ENCODE results near the gene LYSMD4. TPM values are rescaled to one million over a fixed set of nuclear protein-coding genes. Genes with fewer than 3 reads are reported as not detected.

Gene LYSMD4
- total RNA-seq, 1 donor from 2014 or later: 16.4 TPM

GRCh38 chr15:99721896-99722295 is 11.3 kb downstream of the LYSMD4 start:
- Mint-ChIP-seq H3K27me3 (ENCODE audit: low read depth) (no peaks in the 10 kb centered on the region), H3K4me3 (no peak overlapping the region), H3K4me1 (no peaks in the 10 kb centered on the region), H3K36me3 (ENCODE audit: low read depth) (peaks cover 51% of the 10 kb centered on the region), H3K27ac (ENCODE audit: unreplicated experiment) (no peak overlapping the region), H3K9me3 (peaks cover 7% of the 10 kb centered on the region)
- TF ChIP-seq, protein P1, sequence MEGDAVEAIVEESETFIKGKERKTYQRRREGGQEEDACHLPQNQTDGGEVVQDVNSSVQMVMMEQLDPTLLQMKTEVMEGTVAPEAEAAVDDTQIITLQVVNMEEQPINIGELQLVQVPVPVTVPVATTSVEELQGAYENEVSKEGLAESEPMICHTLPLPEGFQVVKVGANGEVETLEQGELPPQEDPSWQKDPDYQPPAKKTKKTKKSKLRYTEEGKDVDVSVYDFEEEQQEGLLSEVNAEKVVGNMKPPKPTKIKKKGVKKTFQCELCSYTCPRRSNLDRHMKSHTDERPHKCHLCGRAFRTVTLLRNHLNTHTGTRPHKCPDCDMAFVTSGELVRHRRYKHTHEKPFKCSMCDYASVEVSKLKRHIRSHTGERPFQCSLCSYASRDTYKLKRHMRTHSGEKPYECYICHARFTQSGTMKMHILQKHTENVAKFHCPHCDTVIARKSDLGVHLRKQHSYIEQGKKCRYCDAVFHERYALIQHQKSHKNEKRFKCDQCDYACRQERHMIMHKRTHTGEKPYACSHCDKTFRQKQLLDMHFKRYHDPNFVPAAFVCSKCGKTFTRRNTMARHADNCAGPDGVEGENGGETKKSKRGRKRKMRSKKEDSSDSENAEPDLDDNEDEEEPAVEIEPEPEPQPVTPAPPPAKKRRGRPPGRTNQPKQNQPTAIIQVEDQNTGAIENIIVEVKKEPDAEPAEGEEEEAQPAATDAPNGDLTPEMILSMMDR (conservative IDR thresholded peaks at IDR 0.05): no peak
- no peak for DNase-seq (ENCODE audit: low read depth, low spot score)

DNA sequence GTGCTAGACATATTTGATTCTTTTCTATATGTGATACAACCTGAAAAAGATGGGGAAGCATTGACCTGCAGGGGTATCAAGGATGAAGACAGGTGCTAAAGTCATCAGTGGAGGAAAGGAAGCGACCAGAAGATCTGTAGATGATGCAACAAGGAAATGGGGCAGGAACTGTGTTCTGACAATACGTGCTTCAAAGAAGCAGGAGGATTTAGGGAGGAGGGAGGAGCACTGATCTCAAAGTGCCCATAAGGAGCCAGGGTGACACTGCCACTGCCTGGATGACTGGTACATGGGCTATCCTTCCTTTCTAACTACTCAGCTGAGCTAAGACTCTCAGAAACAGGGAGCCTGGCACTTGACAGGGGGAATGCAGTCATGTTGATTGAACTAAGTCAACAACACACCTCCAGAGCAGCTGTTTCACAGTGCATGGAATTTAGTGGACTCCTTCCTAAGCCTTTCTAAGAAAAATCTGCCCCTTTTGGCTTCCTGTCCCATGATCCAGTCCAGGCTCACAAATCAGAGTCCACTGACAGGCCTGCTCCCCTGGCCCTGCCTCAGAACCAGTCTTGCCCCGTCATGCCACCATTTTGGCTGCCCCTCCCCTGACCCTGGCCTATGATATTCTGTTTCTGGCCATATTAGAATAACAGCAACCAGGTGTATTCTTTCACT is 12.0 kb downstream of the LYSMD4 start:
- TF ChIP-seq, protein P1 (conservative IDR thresholded peaks at IDR 0.05): no peak
- Mint-ChIP-seq H3K9me3 (peaks cover 7% of the 10 kb centered on the region), H3K36me3 (ENCODE audit: low read depth) (peaks cover 46% of the 10 kb centered on the region), H3K27me3 (ENCODE audit: low read depth) (no peaks in the 10 kb centered on the region), H3K27ac (ENCODE audit: unreplicated experiment) (no peak overlapping the region), H3K4me3 (no peak overlapping the region), H3K4me1 (no peaks in the 10 kb centered on the region)
- no peak for DNase-seq (ENCODE audit: low read depth, low spot score)

DNA sequence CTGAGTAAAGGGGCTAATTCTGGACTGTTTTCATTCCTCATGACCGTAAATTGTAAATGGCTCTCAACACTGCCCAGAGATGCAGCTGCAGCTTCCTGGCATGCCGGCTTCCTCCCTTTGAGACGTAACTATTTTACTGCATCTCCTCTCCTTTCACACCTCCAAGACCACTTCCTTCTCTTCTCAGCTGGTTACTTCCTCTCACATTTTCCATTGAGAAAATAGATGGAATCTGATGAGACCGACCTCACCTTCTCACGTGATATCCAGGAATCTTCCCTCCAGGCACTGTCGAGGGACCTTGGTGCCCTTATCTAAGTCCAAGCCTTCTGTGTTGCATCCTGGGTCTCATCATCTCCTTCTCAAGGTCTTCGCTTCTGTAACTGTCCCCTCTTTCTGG is 12.7 kb downstream of the LYSMD4 start:
- Mint-ChIP-seq H3K36me3 (ENCODE audit: low read depth) (peaks cover 46% of the 10 kb centered on the region), H3K9me3 (peaks cover 7% of the 10 kb centered on the region), H3K27me3 (ENCODE audit: low read depth) (no peaks in the 10 kb centered on the region), H3K4me3 (no peak overlapping the region), H3K27ac (ENCODE audit: unreplicated experiment) (no peak overlapping the region), H3K4me1 (no peaks in the 10 kb centered on the region)
- TF ChIP-seq, protein P1 (conservative IDR thresholded peaks at IDR 0.05): no peak
- no peak for DNase-seq (ENCODE audit: low read depth, low spot score)

DNA sequence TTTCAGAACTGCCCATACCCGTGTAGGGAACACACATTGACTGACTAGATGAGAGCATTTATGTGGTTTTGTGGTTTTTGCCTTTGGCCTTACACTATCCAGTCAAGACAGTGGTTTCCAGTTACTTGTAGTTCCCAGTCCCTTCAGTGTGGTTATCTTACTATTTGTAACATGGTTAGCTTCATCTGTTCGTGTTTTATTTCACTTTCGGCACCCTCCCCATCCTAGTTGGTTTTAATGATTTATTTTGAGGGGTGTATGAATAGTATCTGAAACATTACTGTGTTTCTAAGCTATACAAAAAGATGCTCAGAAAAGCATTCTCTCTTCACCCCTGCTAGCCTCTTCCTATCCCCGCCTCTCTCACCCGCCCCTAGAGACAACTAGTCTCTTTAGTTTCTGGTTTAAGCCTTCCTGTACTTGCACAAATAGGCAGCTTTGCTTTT is 14.1 kb downstream of the LYSMD4 start:
- no peak for DNase-seq (ENCODE audit: low read depth, low spot score)
- TF ChIP-seq, protein P1 (conservative IDR thresholded peaks at IDR 0.05): no peak
- Mint-ChIP-seq H3K4me3 (no peak overlapping the region), H3K9me3 (peaks cover 7% of the 10 kb centered on the region), H3K36me3 (ENCODE audit: low read depth) (peaks cover 40% of the 10 kb centered on the region), H3K27me3 (ENCODE audit: low read depth) (no peaks in the 10 kb centered on the region), H3K4me1 (no peaks in the 10 kb centered on the region), H3K27ac (ENCODE audit: unreplicated experiment) (no peak overlapping the region)

DNA sequence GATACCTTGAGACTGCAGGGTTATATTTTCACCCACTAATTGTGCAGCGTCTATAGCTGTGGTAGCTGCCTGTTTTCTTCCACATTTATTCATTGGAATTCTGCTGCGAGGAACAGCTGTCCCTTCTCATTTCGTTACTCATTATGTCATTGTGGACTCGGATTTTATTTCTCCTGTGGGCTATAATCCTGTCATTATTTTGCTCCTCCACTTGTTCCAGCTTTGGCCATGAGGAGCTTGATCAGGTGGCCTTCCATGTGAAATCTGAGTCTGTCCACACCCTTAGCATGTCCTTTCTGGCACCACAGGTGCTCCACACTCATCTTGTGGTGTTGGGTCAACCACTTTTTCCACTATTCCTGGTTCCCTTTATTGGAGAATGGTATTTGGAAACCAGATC is 14.8 kb downstream of the LYSMD4 start:
- Mint-ChIP-seq H3K27ac (ENCODE audit: unreplicated experiment) (no peak overlapping the region), H3K4me1 (no peaks in the 10 kb centered on the region), H3K27me3 (ENCODE audit: low read depth) (no peaks in the 10 kb centered on the region), H3K4me3 (no peak overlapping the region), H3K9me3 (peaks cover 3% of the 10 kb centered on the region), H3K36me3 (ENCODE audit: low read depth) (peaks cover 34% of the 10 kb centered on the region)
- TF ChIP-seq, protein P1 (conservative IDR thresholded peaks at IDR 0.05): no peak
- no peak for DNase-seq (ENCODE audit: low read depth, low spot score)
